HG03060 (cell line): ENCODE results near the gene PDXP.
"Not testable (repeated sequence)": the region's sequence is repeated elsewhere in the genome, so short reads cannot be mapped to it uniquely, and the experiment has no call there.

ENCODE experiments used
- ATAC-seq: cut with Tn5 transposase; IDR thresholded peaks from one replicate; pipeline ENCODE4 v1.9.1; 2021; ENCODE audit warnings: low read depth, moderate number of reproducible peaks; ENCODE audit not compliant: unreplicated experiment

Gene PDXP

GRCh38 chr22:37692627-37693285 is 34.2 kb downstream of the PDXP start:
- ATAC-seq: no peak

GRCh38 chr22:37694131-37694530 is 35.6 kb downstream of the PDXP start:
- not testable (repeated sequence) for ATAC-seq

GRCh38 chr22:37696260-37696656 is 37.7 kb downstream of the PDXP start:
- ATAC-seq: not testable (repeated sequence)

GRCh38 chr22:37696657-37697537 is 38.4 kb downstream of the PDXP start, which contains the start of gene TRIOBP:
Gene TRIOBP, plus strand, starts transcription at chr22:37697048. Its CDS starts 4,318 bp downstream, at chr22:37701366.
- peak; percentile 49 for ATAC-seq

- ATAC-seq: no peak
Observed at GRCh38 chr22:37697538-37697835, 39.0 kb downstream of the PDXP start.

- no peak for ATAC-seq
Observed at GRCh38 chr22:37701141-37701786, 42.7 kb downstream of the PDXP start.

GRCh38 chr22:37703906-37704305 is 45.4 kb downstream of the PDXP start:
- no peak for ATAC-seq

GRCh38 chr22:37704645-37705044 is 46.1 kb downstream of the PDXP start:
- no peak for ATAC-seq

- no peak for ATAC-seq
Observed at GRCh38 chr22:37705205-37705604, 46.7 kb downstream of the PDXP start.

- ATAC-seq: no peak
Observed at GRCh38 chr22:37708580-37709444, 50.3 kb downstream of the PDXP start.

- ATAC-seq: no peak
Observed at GRCh38 chr22:37709445-37709765, 50.9 kb downstream of the PDXP start.

- ATAC-seq: no peak
Observed at GRCh38 chr22:37710675-37711074, 52.2 kb downstream of the PDXP start.

- ATAC-seq: no peak
Observed at GRCh38 chr22:37711490-37711889, 53.0 kb downstream of the PDXP start.

GRCh38 chr22:37713761-37714160 is 55.2 kb downstream of the PDXP start:
- no peak for ATAC-seq

GRCh38 chr22:37714634-37715033 is 56.1 kb downstream of the PDXP start:
- no peak for ATAC-seq

- no peak for ATAC-seq
Observed at GRCh38 chr22:37715760-37716159, 57.2 kb downstream of the PDXP start.
